Germinal center (tissue), 1 donor: ENCODE results near the gene TAGLN.

Experiments used
- DNase-seq: peaks from one replicate; pipeline ENCODE4 v3.0.0; 2012; ENCODE audit warnings: mixed read lengths, low spot score

The TAGLN gene

GRCh38 chr11:117214404-117215110 lies 15.4 kb downstream of the TAGLN start:
- no peak for DNase-seq

- no peak for DNase-seq
Measured at GRCh38 chr11:117217141-117218084, 18.2 kb downstream of the TAGLN start.

GRCh38 chr11:117218133-117218915 lies 19.2 kb downstream of the TAGLN start:
- no peak for DNase-seq

- no peak for DNase-seq
Measured at GRCh38 chr11:117219001-117219400, 19.8 kb downstream of the TAGLN start.

GRCh38 chr11:117219455-117219854 lies 20.3 kb downstream of the TAGLN start:
- no peak for DNase-seq

- no peak for DNase-seq
Measured at GRCh38 chr11:117219995-117220394, 20.8 kb downstream of the TAGLN start.

GRCh38 chr11:117220568-117220967 lies 21.4 kb downstream of the TAGLN start:
- no peak for DNase-seq

GRCh38 chr11:117220999-117221774 lies 22.0 kb downstream of the TAGLN start:
- DNase-seq = no peak

- no peak for DNase-seq
Measured at GRCh38 chr11:117221775-117222517, 22.8 kb downstream of the TAGLN start.

- DNase-seq = no peak
Measured at GRCh38 chr11:117222991-117223740, 24.0 kb downstream of the TAGLN start.

- DNase-seq = no peak
Measured at GRCh38 chr11:117223741-117224689, 24.8 kb downstream of the TAGLN start.

GRCh38 chr11:117225553-117226170 lies 26.5 kb downstream of the TAGLN start:
- no peak for DNase-seq

- DNase-seq = peak; percentile 75
Measured at GRCh38 chr11:117226388-117227385, 27.5 kb downstream of the TAGLN start.

- no peak for DNase-seq
Measured at GRCh38 chr11:117228091-117228490, 28.9 kb downstream of the TAGLN start.

- no peak for DNase-seq
Measured at GRCh38 chr11:117229411-117229810, 30.2 kb downstream of the TAGLN start.

GRCh38 chr11:117229931-117230285 lies 30.7 kb downstream of the TAGLN start:
- no peak for DNase-seq

- peak; percentile 61 for DNase-seq
Measured at GRCh38 chr11:117230286-117230961, 31.3 kb downstream of the TAGLN start.
